Activated T-helper 9 cell treated with anti-CD3 and anti-CD28 coated beads, Interleukin-2, amount 50 U/mL, for 16 hours (primary cell): Measurements from ENCODE around the gene C1QBP.
"Not testable (repeated sequence)": the region's sequence is repeated elsewhere in the genome, so short reads cannot be mapped to it uniquely, and the experiment has no call there.

Experiments
- DNase-seq: peaks from one replicate; pipeline ENCODE4 v3.0.0-alpha.2; 2020; ENCODE audit warnings: low read depth

The C1QBP gene

GRCh38 chr17:5438716-5439445 is at the start of gene C1QBP:
Gene C1QBP (minus strand): TSS chr17:5439155. CDS start chr17:5439073, 82 bp downstream.
- peak; percentile 88 for DNase-seq

DNA sequence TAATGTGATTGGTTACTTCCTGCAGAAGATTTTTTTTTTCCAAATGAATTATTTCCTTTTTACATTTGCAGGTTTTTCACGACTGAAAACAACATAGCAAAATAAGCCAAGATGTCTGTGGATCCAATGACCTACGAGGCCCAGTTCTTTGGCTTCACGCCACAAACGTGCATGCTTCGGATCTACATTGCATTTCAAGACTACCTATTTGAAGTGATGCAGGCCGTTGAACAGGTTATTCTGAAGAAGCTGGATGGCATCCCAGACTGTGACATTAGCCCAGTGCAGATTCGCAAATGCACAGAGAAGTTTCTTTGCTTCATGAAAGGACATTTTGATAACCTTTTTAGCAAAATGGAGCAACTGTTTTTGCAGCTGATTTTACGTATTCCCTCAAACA is 49.8 kb upstream of the C1QBP start:
- no peak for DNase-seq

GRCh38 chr17:5486206-5487124 is 47.5 kb upstream of the C1QBP start, which contains the start of gene MIS12:
Gene MIS12 (plus strand): TSS chr17:5486566. CDS start chr17:5488863, 2,297 bp downstream.
- peak; percentile 95 for DNase-seq

DNA sequence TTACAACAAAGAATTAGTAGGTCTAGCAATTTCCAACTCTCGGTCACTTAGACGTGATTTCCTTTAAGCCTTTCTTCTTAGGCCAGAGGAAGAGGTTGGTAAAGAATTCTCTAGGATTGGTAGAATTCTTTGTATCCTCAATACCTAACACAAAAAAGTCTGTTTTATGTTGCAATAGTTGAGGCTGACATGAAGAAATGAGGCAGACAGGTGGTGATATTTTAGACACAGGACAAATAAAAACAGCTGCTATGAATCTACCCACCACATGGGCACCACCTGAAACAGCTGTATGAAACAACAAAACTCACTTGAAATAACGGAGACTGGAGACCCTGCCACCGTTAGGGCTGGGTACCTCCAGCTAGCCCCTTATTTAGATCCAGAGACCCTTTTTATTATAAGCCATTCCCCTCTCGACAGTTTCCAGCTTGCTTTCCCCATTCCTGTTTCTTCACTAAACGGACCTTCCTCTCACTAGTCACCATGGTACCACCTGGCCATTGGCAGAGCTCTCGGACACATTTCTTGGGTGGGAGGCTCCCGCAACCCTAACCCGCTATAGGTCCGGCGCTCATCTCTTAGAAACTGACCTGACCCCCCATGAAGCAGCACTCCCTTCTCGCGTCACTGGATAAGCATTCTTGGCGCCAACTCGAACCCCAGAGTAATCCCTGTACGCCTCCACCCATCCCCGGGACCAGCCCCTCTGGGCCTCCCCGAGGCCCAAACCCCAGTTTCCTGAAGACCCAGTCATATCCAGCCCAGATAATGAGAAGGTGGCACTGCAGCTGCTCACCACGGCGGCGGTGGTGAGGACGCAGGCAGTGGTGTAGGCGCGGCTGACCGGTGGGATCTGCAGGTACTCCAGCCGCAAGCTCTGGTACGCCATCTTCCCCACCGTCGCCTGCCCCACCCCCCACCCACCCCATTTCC is 46.6 kb upstream of the C1QBP start, which contains the start of gene DERL2:
Gene DERL2 (minus strand): TSS at position 909 of the 936 bp plus-strand sequence. CDS start 17 bp downstream, at position 892.
- DNase-seq: no peak

DNA sequence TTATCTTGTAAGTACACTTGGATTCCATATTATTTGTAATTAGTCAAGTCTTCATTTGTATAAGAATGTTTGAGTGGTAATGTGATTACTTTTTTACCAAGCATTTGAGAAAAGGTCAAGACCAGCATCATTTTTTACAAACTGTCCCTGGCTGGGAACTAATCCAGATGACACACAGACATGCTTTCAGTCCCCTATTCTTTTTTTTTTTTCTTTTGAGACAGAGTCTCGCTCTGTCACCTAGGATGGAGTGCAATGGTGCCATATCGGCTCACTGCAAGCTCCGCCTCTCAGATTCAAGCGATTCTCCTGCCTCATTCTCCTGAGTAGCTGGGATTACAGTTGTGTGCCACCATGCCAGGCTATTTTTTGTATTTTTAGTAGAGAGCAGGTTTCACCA is 42.5 kb upstream of the C1QBP start:
- no peak for DNase-seq

GRCh38 chr17:5480962-5481361 is 42.0 kb upstream of the C1QBP start:
- DNase-seq: no peak

DNA sequence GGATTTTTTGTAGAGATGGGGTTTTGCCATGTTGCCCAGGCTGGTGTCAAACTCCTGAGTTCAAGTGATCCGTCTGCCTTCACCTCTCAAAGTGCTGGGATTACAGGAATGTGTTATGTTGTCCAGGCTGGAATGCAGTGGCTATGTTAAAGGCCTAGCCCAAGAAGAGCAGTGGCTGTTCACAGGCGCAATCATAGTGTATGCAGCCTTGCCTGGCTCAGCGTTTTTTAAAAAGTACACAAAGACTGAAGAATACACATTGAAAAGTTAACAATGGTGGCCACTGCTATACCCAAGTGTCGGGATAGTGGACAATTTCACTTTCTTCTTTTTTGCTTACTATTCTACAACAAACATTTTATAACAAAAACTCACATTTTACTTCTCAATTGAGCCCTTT is 40.0 kb upstream of the C1QBP start:
- DNase-seq: no peak

DNA sequence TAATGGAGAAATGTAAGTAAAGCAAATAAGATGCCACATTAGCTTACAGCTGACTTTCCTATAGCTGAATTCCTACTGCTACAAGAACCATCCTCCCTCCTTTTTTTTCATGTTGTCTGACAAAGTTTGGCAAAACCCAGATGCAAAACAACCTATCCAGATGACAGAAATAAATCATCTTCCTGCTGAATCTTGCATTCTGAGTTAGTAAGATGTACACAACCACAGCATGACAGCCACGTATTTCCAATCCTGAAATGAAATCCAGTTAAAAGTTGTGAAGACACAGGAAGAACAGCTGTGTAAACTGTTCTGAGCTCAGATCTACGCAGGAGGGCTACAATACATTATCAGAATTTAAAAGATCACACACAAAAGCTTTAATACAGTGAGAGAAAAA is 35.0 kb upstream of the C1QBP start:
- no peak for DNase-seq

DNA sequence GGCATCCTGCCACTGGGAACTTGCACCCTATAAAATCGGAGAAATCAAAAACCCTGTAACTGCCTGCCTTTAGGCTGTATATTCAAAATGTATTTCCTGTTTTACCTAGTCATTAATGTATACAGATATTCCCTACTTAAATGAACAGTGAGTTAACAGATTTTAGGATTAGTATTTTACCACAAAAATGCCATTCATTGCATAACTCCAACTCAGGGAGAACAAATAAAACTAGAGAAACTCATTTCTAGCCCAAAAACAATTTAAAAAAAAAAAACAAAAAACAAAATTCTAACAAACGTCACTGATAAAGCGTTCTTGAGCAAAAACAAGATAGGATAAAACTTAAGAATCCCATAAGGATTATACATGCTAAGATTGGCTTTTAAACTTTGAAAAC is 33.6 kb upstream of the C1QBP start:
- no peak for DNase-seq

DNA sequence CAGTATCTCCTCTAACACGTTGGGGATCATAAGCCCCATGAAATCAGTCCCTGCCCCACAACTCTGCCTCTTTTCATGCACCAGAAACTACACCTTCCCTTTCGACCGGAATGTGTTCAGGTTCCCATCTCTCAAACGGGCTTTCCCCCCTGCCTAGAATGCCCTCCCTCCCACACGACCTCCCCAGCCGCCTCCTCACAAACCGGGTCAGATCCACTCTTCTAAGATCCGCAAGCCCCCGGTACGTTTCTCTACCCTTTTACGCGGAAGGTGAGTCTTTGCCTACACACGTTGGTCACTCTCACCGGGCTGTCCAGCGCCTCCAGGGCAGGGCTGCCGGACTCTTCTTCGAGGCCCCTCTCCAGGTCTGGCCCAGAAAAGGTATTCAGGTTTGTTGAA is 29.1 kb upstream of the C1QBP start:
- no peak for DNase-seq

DNA sequence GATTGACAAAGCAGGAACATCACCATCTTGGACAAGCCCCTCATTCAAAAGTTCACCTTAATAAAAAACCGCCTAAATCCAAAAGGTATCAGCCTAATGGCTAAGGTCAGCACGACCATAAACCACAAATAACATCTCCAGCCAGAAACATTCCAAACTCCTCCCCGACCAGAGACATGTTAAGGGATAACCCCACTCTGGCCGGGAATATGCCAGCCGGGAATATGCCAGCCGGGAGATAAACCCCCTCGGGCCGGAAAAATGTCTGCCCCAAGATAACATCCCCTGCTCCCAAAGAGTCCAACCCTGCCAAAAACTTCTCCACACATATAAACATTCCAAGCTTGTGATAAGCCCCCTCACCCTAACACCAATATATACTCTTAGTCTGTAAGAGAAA is 28.5 kb upstream of the C1QBP start:
- DNase-seq: no peak

GRCh38 chr17:5466295-5466694 is 27.3 kb upstream of the C1QBP start:
- no peak for DNase-seq

- no peak for DNase-seq
Measured at GRCh38 chr17:5464717-5465507, 26.0 kb upstream of the C1QBP start.

GRCh38 chr17:5446786-5447185 is 7.8 kb upstream of the C1QBP start:
- DNase-seq: no peak

DNA sequence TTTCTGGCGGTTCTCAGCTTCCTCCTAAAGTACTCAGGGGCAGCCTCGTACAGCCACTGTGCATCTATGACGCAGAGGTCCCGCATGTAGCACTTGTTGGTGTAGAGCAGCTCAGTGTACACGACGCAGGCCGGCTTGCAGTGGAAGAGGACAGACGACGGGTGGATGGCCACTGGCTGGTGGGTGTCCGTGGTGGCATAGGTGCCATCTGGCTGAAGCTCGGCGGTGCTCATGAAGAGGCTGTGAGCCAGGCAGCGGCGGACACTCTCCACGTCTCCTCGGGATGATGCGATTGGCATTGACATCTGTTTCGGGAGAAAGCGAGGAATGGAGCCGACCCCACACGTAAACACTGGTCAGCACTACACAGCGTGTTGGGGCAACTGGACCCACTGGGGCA is 5.3 kb upstream of the C1QBP start:
- DNase-seq: no peak

DNA sequence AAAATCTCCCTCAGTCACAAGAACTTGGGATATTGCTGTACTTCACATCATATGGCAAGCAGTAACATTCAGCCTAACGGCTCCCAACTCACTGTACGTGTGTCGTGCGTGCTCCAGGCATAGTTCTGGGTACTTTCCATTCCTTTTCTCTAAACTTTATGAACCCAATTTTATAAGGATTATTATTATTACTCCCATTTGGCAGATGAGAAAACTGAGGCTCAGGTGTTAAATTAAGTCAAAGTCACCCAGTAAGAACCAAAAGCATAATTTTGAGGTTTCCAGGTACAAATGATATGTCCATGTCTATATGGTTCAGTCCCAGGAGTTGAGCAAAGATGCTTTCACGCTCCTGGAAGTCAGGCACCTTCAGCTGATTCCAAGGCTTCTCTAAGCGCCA is 4.8 kb upstream of the C1QBP start:
- no peak for DNase-seq

DNA sequence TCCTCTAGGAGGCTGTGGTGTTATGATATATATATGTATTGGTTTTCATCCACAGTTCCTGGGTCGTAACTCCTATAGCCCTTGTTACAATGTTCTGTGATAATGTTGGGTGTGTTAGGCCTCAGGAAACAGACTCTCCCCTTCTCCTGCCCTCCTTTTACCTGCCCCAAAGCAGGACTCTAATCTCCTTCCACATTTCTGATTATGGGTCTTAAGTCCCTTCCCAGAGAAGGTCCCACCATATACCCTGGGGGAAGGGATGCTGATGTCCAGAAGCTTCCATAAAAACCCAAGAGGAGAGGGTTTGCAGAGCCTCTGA is 450 bp upstream of the C1QBP start:
- no peak for DNase-seq

DNA sequence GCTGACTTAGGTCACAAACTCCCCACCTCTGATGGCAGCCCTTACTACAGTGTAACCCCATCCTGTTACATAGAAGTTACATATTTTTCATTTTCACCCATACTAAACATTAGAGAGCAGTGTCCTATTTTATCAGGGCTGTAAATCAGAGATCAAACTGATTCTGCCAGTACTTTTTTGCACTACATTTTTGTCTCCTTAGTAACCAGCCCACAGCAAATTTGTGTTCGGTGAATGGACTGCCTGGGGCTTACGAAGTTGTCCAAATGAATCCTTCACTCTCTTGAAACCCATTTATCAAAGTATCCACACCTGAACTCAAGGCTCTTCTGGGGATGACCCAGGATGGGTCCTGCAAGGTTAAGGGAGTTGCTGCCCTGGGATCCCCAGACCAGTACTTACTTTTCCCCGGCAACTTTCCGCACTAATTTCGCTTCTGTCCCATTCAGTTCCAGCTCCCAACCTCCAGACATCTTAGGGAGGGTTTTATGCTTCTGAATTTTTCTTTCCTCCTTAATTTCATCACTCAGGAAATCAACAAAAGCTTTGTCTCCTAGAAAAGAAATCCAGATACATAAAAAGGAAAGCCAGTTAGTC is 1.1 kb downstream of the C1QBP start:
- no peak for DNase-seq

- not testable (repeated sequence) for DNase-seq
Measured at GRCh38 chr17:5435781-5436315, 3.1 kb downstream of the C1QBP start.

GRCh38 chr17:5434984-5435383 is 4.0 kb downstream of the C1QBP start:
- no peak for DNase-seq
